GF-D8 (cell line): ENCODE results near the gene SMC1B.
A peak's percentile ranks its signal among the peaks of the same experiment; 100 is the strongest.

Experiments
- DNase-seq: peaks from one replicate; lab custom pipeline; 2025; lab: John Stamatoyannopoulos, UW

The SMC1B gene

DNA sequence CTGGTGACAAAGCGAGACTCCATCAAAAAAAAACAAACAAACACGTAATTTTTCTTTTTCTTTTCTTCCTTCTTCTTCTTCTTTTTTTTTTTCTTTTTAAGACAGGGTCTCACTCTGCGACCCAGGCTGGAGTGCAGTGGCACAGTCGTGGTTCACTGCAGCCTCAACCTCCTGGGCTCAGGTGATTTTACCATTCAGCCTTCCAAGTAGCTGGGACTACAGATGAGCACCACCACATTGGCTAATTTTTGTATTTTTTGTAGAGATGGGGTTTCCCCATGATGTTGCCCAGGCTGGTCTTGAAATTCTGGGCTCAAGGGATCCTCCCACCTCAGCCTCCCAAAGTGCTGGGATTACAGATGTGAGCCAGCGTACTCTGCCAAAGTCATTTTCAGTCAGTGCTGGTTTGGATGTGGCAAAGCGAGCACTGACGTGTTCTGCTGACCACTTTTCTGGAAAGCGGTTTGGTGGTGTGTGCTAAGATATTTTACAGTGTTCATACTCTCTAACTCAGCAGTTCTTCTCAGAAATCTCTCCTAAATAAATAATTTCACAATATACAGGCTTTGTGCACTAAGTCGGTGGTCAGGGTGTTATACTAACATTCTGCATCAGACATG is 92.9 kb downstream of the SMC1B start:
- no peak for DNase-seq

DNA sequence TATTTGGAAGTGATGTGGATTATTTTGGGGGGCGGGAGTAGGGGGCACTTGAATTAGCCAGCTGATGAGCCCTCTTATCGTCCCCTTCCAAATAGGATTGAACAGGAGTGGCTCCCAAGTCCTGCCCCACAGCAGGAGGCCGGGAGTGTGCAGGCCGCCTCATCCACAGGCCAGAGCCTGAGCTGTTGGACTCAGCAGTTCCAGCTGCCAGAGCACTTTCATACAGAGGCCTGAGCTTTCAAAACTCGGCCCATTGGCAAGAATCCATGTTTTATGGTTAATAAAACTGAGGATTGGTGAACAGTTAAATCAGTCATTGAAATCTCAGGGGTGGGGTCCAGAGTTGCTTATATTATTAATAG is 94.1 kb downstream of the SMC1B start:
- no peak for DNase-seq

GRCh38 chr22:45318558-45319323 is 94.7 kb downstream of the SMC1B start:
- no peak for DNase-seq

GRCh38 chr22:45318168-45318557 is 95.2 kb downstream of the SMC1B start:
- no peak for DNase-seq

- DNase-seq: no peak
These were observed 95.7 kb downstream of the SMC1B start for GRCh38 chr22:45317551-45318167.

DNA sequence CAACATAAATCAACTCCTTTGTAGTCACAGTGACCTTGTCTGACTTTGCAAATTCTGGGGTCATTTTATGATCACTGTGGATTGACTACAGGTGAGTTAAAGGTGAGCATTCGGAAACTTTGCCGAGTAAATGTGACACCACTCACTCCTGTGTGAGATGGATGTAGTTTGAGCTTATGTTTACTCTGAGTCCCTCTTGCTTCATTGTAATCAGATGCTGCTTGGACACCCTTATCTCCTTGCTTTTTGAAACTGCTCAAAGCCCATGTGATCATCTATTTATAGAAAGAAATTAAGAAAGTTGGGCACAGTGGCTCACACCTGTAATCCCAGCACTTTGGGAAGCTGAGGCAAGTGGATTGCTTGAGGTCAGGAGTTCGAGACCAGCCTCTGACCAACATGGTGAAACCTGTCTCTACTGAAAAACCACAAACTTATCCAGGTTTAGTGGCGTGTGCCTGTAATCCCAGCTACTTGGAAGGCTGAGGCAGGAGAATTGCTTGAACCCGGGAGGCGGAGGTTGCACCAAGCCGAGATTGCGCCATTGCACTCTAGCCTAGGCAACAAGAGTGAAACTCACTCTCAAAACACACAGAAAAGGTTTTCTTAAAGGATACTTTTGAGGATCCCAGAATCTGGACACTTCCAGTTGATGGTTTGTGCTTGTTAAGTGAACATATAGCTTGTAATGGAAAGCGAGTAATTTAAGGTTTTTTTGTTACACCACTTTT is 96.4 kb downstream of the SMC1B start:
- no peak for DNase-seq

- no peak for DNase-seq
These were observed 98.6 kb downstream of the SMC1B start for GRCh38 chr22:45314786-45315185.

DNA sequence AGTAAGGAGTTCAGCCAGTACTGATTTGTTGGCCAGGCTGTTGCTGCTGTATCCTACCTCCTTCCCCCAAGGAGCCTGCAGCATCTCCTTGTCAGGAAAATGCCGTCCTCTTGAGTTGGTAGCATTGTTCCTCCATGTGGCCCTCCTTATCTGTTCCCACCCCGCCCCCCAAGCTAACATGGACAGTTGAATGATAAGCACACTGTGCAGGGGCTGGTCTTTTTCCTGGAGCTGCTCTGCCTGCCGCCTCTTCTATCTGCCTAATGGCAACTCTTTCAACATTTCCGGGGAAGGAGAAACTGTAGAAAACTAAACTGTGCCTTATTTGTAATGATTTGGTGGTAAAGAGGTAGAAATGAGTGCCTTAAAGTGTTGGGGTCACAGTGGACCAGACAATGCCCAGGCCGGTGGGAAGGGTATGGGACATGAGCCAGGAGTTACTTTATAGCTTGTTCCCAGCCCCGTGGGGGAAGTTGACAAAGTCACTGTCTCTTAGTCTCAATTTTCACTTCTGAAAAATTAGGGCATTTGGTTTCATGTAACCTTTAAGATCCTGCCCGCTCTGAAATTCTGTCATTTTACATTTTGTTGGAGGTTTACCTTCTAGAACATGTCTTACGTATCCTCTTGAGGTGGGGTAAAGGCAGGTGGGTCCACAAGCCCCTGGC is 99.2 kb downstream of the SMC1B start:
- DNase-seq: peak; percentile 13

- no peak for DNase-seq
These were observed 100.5 kb downstream of the SMC1B start for GRCh38 chr22:45312856-45313255.

DNA sequence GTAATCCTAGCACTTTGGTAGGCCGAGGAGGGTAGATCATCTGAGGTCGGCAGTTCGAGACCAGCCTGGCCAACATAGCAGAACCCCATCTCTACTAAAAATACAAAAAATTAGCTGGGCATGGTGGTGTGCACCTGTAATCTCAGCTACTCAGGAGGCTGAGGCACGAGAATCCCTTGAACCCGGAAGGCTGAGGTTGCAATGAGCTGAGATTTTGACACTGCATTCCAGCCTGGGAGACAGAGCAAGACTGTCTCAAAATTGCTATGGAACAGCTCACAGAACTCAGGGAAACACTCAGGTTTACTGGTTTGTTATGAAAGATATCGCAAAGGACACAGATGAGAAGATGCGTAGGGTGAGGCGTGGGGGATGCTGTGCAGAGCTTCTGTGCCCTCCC is 101.0 kb downstream of the SMC1B start:
- DNase-seq: no peak

- DNase-seq: no peak
These were observed 102.3 kb downstream of the SMC1B start for GRCh38 chr22:45310977-45311531.

- DNase-seq: no peak
These were observed 102.9 kb downstream of the SMC1B start for GRCh38 chr22:45310331-45310976.

GRCh38 chr22:45309422-45310227 is 103.8 kb downstream of the SMC1B start, which contains the start of gene FAM118A:
Gene FAM118A (plus strand): TSS chr22:45309934. CDS start chr22:45322380, 12,446 bp downstream.
- peak; percentile 89 for DNase-seq

DNA sequence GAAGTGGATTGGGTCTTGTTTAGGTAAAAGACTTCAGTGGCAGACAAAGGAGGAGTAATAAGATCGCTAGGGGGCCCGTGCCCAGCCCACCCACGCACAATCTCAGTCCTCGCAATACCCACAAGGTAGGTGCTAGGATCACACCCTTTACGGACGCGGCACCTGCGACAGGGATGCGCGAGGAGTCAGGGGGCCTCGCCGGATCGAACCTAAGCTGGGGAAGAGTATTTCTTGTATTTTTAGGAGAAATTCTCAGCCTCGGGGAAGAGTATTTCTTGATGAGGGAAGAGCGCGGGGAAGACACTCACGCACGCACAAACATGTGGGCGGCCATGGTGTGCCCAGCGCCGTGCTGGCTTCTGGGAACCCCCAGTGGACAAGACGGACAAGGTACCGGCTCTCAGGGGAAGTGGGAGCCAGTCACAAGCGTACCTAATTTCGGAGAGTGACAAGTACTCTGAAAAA is 104.4 kb downstream of the SMC1B start:
- DNase-seq: no peak

GRCh38 chr22:45308391-45308956 is 104.9 kb downstream of the SMC1B start:
- DNase-seq: no peak

- DNase-seq: no peak
These were observed 107.3 kb downstream of the SMC1B start for GRCh38 chr22:45306139-45306538.

- DNase-seq: no peak
These were observed 107.8 kb downstream of the SMC1B start for GRCh38 chr22:45305456-45306075.

- DNase-seq: no peak
These were observed 108.4 kb downstream of the SMC1B start for GRCh38 chr22:45304971-45305370.

DNA sequence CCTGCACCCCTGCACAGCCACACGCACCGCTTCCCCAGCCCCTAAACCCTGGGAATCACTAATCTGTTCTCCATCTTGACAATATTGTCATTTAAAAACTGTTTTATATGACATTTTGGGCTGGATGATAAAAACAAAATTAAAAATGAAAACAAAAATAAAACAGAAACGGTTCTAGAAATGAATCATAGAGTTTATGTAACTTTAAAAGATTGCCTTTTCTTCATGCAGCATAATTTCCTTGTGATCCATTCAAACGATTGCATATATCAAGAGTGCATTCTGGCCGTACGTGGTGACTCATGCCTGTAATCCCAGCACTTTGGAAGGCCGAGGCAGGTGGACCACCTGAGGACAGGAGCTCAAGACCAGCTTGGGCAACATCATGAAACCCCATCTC is 110.2 kb downstream of the SMC1B start:
- DNase-seq: no peak
